Measurements from ENCODE around the gene OR4C45. TPM values are rescaled to one million over a fixed set of nuclear protein-coding genes. Genes with fewer than 3 reads are reported as not detected.
"Not testable (repeated sequence)": the region's sequence is repeated elsewhere in the genome, so short reads cannot be mapped to it uniquely, and the experiment has no call there.

OR4C45 gene
- total RNA-seq, 6 experiments from 2014 or later: not detected

GRCh38 chr11:50044647-50045046 lies 12.0 kb downstream of the OR4C45 start:
- no peak for TF ChIP-seq POLR2A (IDR thresholded peaks at IDR 0.05)
- TF ChIP-seq, protein P1, sequence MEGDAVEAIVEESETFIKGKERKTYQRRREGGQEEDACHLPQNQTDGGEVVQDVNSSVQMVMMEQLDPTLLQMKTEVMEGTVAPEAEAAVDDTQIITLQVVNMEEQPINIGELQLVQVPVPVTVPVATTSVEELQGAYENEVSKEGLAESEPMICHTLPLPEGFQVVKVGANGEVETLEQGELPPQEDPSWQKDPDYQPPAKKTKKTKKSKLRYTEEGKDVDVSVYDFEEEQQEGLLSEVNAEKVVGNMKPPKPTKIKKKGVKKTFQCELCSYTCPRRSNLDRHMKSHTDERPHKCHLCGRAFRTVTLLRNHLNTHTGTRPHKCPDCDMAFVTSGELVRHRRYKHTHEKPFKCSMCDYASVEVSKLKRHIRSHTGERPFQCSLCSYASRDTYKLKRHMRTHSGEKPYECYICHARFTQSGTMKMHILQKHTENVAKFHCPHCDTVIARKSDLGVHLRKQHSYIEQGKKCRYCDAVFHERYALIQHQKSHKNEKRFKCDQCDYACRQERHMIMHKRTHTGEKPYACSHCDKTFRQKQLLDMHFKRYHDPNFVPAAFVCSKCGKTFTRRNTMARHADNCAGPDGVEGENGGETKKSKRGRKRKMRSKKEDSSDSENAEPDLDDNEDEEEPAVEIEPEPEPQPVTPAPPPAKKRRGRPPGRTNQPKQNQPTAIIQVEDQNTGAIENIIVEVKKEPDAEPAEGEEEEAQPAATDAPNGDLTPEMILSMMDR (IDR thresholded peaks at IDR 0.05): no peak
- Histone ChIP-seq H3K27ac (no peak overlapping the region), H3K36me3 (no peaks in the 10 kb centered on the region), H3K4me3 (no peak overlapping the region), H3K9me3 (no peaks in the 10 kb centered on the region), H3K4me1 (no peaks in the 10 kb centered on the region), H3K27me3 (no peaks in the 10 kb centered on the region)
- DNase-seq (no peak), ATAC-seq (no peak)
- intact Hi-C loops (cut with DNase I): no loop called here
- WGBS (ENCODE audit: insufficient coverage, low coverage, low lambda C conversion rate, missing lambda C conversion rate): 83% methylated on average over 2 of the region's 2 CpGs

- H3K9me3 ChIP-seq; H3K27me3 ChIP-seq; H3K4me3 ChIP-seq; H3K36me3 ChIP-seq; DNase-seq; ATAC-seq; intact Hi-C loops (cut with DNase I); H3K4me1 ChIP-seq; H3K27ac ChIP-seq: not testable (repeated sequence)
- WGBS (ENCODE audit: insufficient coverage, low coverage, low lambda C conversion rate, missing lambda C conversion rate): 73% methylated on average over 8 of the region's 22 CpGs
These were observed 30.4 kb downstream of the OR4C45 start for GRCh38 chr11:50063056-50063455.

DNA sequence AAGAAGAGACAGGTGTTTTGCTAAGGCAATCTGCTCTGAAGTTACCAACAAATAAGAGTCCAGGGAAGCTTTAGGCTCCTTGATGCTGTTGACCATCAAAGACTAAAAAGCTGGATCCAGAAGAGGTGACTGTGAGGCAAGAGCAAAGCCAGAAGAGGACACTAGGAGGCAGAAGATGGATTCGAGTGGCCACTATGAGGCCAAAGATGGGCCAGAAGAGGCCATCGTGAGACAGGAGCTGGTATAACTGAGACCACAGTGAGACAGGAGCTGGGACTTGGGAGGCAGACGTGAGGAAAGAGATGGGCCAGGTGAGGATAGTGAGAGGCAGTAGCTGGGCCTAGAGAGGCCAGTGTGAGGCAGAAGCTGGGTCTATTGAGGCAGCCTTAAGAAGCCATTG lies 37.7 kb downstream of the OR4C45 start:
- ATAC-seq: no peak
- intact Hi-C loops (cut with DNase I): no loop called here

GRCh38 chr11:50071584-50072225 lies 39.0 kb downstream of the OR4C45 start:
- Histone ChIP-seq H3K27me3 (no peaks in the 10 kb centered on the region), H3K4me3 (no peak overlapping the region), H3K27ac (no peak overlapping the region), H3K36me3 (no peaks in the 10 kb centered on the region), H3K4me1 (no peaks in the 10 kb centered on the region), H3K9me3 (no peaks in the 10 kb centered on the region)
- DNase-seq: no peak
- TF ChIP-seq, protein P1 (IDR thresholded peaks at IDR 0.05): no peak
- TF ChIP-seq POLR2A (IDR thresholded peaks at IDR 0.05): no peak
- intact Hi-C loops (cut with DNase I): no loop called here
- no peak for ATAC-seq
- WGBS (ENCODE audit: insufficient coverage, low coverage, low lambda C conversion rate, missing lambda C conversion rate): 54% methylated on average over 4 of the region's 9 CpGs

More for the DNA sequence above, 37.7 kb downstream of the OR4C45 start:
- Histone ChIP-seq H3K4me3 (no peak overlapping the region), H3K9me3 (no peaks in the 10 kb centered on the region), H3K27ac (no peak overlapping the region), H3K36me3 (no peaks in the 10 kb centered on the region), H3K27me3 (no peaks in the 10 kb centered on the region), H3K4me1 (no peaks in the 10 kb centered on the region)
- no peak for TF ChIP-seq POLR2A (IDR thresholded peaks at IDR 0.05)
- TF ChIP-seq, protein P1 (IDR thresholded peaks at IDR 0.05): no peak
- no peak for DNase-seq
- 43% methylated on average over 1 of the region's 3 CpGs for WGBS (ENCODE audit: insufficient coverage, low coverage, low lambda C conversion rate, missing lambda C conversion rate)

DNA sequence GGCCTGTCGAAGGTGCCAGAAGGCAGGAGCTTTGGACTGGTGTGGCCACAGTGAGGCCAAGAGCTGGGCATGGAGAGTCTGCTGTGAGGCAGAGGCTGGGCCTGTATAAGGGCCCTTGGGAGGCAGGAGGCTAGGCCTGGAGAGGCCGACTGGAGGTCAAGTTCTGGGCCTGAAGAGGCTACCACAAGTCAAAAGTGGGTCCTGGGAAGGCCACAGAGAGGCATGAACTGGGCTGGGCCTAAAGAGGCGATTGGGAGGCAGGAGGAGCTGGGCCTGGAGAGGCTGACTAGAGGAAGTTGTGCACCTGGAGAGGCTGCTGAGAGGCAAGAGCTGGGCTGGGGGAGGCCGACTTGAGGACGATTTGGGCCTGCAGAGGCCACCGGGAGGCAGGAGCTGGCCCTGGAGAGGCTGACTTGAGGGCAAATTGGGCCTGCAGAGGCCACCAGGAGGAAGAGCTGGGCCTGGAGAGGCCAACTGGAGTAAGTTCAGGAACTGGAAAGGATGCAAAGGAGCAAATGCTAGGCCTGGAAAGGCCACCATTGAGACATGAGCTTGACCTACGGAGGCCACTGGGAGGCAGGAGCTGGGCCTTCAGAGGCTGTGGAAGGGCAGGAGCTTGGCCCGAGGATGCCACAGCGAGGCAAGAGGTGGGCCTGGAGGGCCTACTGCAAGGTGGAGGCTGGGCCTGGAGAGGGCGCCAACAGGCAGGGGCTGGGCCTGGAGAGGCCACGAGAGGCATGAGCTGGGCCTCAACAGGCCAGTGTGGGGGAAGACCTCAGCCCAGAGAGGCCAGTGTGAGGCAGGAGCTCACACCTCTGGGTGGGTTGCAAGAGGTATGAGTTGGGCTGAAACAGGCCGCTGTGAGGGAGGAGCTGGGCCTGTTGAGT lies 39.8 kb downstream of the OR4C45 start:
- intact Hi-C loops (cut with DNase I): no loop called here

More for the DNA sequence above, 39.8 kb downstream of the OR4C45 start:
- Histone ChIP-seq H3K27ac (no peak overlapping the region), H3K4me1 (no peaks in the 10 kb centered on the region), H3K27me3 (no peaks in the 10 kb centered on the region), H3K36me3 (no peaks in the 10 kb centered on the region), H3K9me3 (no peaks in the 10 kb centered on the region), H3K4me3 (no peak overlapping the region)
- ATAC-seq: no peak
- TF ChIP-seq POLR2A (IDR thresholded peaks at IDR 0.05): no peak
- TF ChIP-seq, protein P1 (IDR thresholded peaks at IDR 0.05): no peak
- DNase-seq: no peak
- 76% methylated on average over 10 of the region's 12 CpGs for WGBS (ENCODE audit: insufficient coverage, low coverage, low lambda C conversion rate, missing lambda C conversion rate)

Data from right lobe of liver (tissue), 6 donors.